Measurements from ENCODE around the gene DPPA5. TPM values are rescaled to one million over a fixed set of nuclear protein-coding genes. Genes with fewer than 3 reads are reported as not detected.
A peak's percentile ranks its signal among the peaks of the same experiment; 100 is the strongest.

DPPA5 gene
- total and polyA plus RNA-seq, 9 of the 15 experiments (the other 6 are each of a cell fraction or from before 2014, with no cell fraction given) = not detected

DNA sequence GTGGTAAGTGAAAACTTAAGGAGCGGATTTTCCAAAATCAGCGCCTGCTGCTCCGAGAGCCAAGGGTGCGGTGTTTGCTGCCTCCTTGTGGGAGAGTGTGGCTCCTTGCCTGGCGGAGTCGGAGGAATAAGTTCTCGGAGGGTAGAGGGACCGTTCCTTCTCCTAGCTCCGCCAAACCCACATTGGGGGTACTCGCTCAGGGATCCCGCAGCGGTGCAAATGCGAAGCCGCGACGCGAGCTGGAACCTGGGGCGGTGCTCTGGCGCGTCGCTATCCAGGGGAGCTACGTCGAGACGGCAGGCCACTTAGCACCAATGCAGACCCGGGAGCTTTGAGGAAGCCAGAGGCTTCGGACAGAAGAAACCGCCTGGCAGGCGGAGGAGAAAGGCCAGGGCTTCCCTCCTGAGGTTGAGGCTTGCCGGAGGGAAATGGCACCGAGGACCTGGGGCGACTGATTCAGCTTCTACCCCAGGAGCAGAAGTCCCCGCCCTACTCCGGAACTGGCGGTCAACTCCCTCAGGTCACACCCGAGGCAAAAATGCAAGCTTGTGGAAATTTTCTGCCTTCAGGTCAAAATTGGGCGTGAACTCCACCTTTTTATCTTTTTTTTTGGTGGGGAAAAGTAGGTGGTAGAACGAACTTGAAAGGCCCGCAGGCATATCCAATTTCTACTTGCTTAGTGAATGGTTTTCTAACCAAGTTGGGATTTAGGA is 34.9 kb upstream of the DPPA5 start (continued):
- TF ChIP-seq, protein P1, sequence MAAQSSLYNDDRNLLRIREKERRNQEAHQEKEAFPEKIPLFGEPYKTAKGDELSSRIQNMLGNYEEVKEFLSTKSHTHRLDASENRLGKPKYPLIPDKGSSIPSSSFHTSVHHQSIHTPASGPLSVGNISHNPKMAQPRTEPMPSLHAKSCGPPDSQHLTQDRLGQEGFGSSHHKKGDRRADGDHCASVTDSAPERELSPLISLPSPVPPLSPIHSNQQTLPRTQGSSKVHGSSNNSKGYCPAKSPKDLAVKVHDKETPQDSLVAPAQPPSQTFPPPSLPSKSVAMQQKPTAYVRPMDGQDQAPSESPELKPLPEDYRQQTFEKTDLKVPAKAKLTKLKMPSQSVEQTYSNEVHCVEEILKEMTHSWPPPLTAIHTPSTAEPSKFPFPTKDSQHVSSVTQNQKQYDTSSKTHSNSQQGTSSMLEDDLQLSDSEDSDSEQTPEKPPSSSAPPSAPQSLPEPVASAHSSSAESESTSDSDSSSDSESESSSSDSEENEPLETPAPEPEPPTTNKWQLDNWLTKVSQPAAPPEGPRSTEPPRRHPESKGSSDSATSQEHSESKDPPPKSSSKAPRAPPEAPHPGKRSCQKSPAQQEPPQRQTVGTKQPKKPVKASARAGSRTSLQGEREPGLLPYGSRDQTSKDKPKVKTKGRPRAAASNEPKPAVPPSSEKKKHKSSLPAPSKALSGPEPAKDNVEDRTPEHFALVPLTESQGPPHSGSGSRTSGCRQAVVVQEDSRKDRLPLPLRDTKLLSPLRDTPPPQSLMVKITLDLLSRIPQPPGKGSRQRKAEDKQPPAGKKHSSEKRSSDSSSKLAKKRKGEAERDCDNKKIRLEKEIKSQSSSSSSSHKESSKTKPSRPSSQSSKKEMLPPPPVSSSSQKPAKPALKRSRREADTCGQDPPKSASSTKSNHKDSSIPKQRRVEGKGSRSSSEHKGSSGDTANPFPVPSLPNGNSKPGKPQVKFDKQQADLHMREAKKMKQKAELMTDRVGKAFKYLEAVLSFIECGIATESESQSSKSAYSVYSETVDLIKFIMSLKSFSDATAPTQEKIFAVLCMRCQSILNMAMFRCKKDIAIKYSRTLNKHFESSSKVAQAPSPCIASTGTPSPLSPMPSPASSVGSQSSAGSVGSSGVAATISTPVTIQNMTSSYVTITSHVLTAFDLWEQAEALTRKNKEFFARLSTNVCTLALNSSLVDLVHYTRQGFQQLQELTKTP (IDR thresholded peaks at IDR 0.05; ENCODE audit: low read depth in 1 of 2, partially characterized antibody in 2 of 2) = peak; percentile 8 to 27

DNA sequence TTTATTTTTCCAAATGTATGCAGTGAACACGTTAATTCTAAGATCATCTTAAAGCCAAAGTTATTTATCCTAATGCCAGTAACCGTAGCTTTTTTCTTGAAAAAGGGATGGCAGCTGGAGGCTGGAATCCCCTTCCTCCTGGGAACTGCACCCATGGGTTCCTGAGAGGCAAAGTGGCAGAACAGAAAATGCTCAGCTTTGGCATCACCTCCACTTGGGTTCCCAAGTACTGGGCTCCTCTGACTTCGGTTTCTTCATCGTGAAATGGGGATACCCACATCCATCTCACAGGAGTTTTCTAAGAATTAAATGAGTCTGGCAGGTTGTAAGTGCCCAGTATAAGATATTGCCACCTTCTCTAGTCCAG is 34.3 kb upstream of the DPPA5 start:
- Histone ChIP-seq H4K20me1 (replicated peaks; ENCODE audit: control insufficient read depth, insufficient read depth, low read length) (no peaks in the 10 kb centered on the region), H3K4me1 (replicated peaks in 1 of 2; ENCODE audit: control insufficient read depth in 2 of 2, insufficient read depth in 2 of 2, low read length in 2 of 2) (peaks cover 7 to 8% of the 10 kb centered on the region in 2 experiments), H3K9me3 (replicated peaks; ENCODE audit: control insufficient read depth, insufficient read depth, low read depth, low read length) (no peaks in the 10 kb centered on the region), H3K27ac (ENCODE audit: extremely low read depth, low read depth, low read length) (no peak overlapping the region), H3K27me3 (ENCODE audit: control insufficient read depth in 2 of 2, insufficient read depth in 2 of 2, low read length in 2 of 2) (no peaks in the 10 kb centered on the region), H3K9ac (ENCODE audit: insufficient read depth in 1 of 2, low read depth in 2 of 2, low read length in 2 of 2) (peak overlapping the region; percentile 88 to 92; a peak in 3 of 4 replicates), H3K9me1 (ENCODE audit: control insufficient read depth, insufficient read depth, low read length) (no peaks in the 10 kb centered on the region), H3K4me3 (peak overlapping the region; percentile 57), H3K79me2 (ENCODE audit: control insufficient read depth, insufficient read depth, low read length) (no peaks in the 10 kb centered on the region), H2AFZ (ENCODE audit: low read depth, low read length) (peak overlapping the region; percentile 99), H3K36me3 (ENCODE audit: control insufficient read depth, insufficient read depth, low read length) (no peaks in the 10 kb centered on the region), H3K4me2 (ENCODE audit: insufficient read depth, low read length) (peak overlapping the region; percentile 87)
- 19% methylated on average over 4 of the region's 4 CpGs for WGBS (ENCODE audit: insufficient coverage, low coverage, missing lambda C conversion rate)
- ATAC-seq (peak; percentile 16), FAIRE-seq (no peak), DNase-seq (ENCODE audit: extremely low read depth in 1 of 4, low spot score in 3 of 4) (no peak)
- in situ Hi-C loops (cut with MboI) (no loop called here), intact Hi-C loops (cut with micrococcal nuclease) (loop anchor here (2.0 to 5.0 kb wide), 3 partner anchors 61 to 104 kb away; partner anchors contain the start of gene MTO1)
- POLR2A ChIA-PET = interaction anchor here (1.0 to 2.6 kb wide), 7 partner anchors 11 to 128 kb away, joined by 3 to 21 read pairs (median 4); partner anchors contain the start of gene MTO1
- BruUV-seq (replicated peaks) = no TSS peak
- CTCF ChIA-PET (ENCODE audit: low intra/inter-chr PET ratio) = interaction anchor here (0.7 to 1.2 kb wide), 2 partner anchors 103 to 975 kb away, joined by 3 to 4 read pairs; no protein-coding TSS in a partner anchor
- TF ChIP-seq MTF1 (CRISPR knock-in tag; IDR thresholded peaks at IDR 0.05; ENCODE audit: borderline replicate concordance) (no peak), EZH2 (IDR thresholded peaks at IDR 0.05; ENCODE audit: borderline replicate concordance, low read depth, low read length) (no peak)

Data from K562 (cell line).